OCI-LY3 (cell line): ENCODE results near the gene SHROOM4.
A peak's percentile ranks its signal among the peaks of the same experiment; 100 is the strongest.

Experiments
- H2AFZ ChIP-seq: fragments of 200-600, 300-600 bp; shearing (Covaris generic); 2 replicates; pipeline ENCODE4 v1.6.0; 2014; ENCODE audit warnings: antibody characterized with exemption, low read depth, low read length
- H3K27ac ChIP-seq: fragments of 200-600, 300-600 bp; sonication (generic); 2 replicates; pipeline ENCODE4 v1.5.1; 2014; ENCODE audit warnings: mild to moderate bottlenecking, low read length, moderate library complexity, mixed read lengths
- H3K27me3 ChIP-seq: fragments of 200-600, 300-600 bp; sonication (generic); 2 replicates; pipeline ENCODE4 v1.6.1; 2014; ENCODE audit warnings: low read depth, low read length, mixed read lengths
- H3K36me3 ChIP-seq: fragments of 200-600, 300-600 bp; sonication (generic); replicated peaks from 2 replicates; pipeline ENCODE3; 2014; ENCODE audit warnings: low read depth, low read length, mixed read lengths
- H3K4me1 ChIP-seq: fragments of 300-600, 200-600 bp; sonication (generic); 2 replicates; pipeline ENCODE4 v1.6.1; 2014; ENCODE audit warnings: low read length, mixed read lengths
- H3K4me2 ChIP-seq: fragments of 200-600, 300-600 bp; sonication (generic); 2 replicates; pipeline ENCODE4 v1.6.1; 2014; ENCODE audit warnings: low read length, mixed read lengths
- H3K4me3 ChIP-seq: fragments of 300-600, 200-600 bp; sonication (generic); 2 replicates; pipeline ENCODE4 v1.5.1; 2014; ENCODE audit warnings: antibody characterized with exemption, mild to moderate bottlenecking, low read length, moderate library complexity
- H3K79me2 ChIP-seq: fragments of 300-600, 200-600 bp; shearing (Covaris generic); 2 replicates; pipeline ENCODE4 v1.6.1; 2014; ENCODE audit warnings: mild to moderate bottlenecking, low read length, mixed read lengths
- H3K9ac ChIP-seq: fragments of 300-600, 200-600 bp; shearing (Covaris generic); 2 replicates; pipeline ENCODE4 v1.6.0; 2014; ENCODE audit warnings: mild to moderate bottlenecking, low read length, moderate library complexity
- H3K9me3 ChIP-seq: fragments of 200-600, 300-600 bp; shearing (Covaris generic); 2 replicates; pipeline ENCODE4 v1.6.1; 2014; ENCODE audit warnings: low read length, mixed read lengths; ENCODE audit not compliant: insufficient read depth
- H4K20me1 ChIP-seq: fragments of 200-600, 300-600 bp; sonication (generic); 2 replicates; pipeline ENCODE4 v1.6.1; 2016; ENCODE audit warnings: low read length, mixed read lengths; ENCODE audit not compliant: insufficient read depth
- EZH2phosphoT487 ChIP-seq: fragments of 200-600 bp; shearing (Covaris generic); IDR thresholded peaks from 2 replicates; pipeline ENCODE4 v1.6.1; 2018; ENCODE audit warnings: antibody characterized with exemption, mixed run types, low read depth
- TF ChIP-seq, protein P1 (sequence below): fragments of 200-600, 300-600 bp; sonication (generic); IDR thresholded peaks from 2 replicates; pipeline ENCODE4 v1.5.1; 2014; ENCODE audit warnings: antibody characterized with exemption, low read length, low read depth

The SHROOM4 gene

DNA sequence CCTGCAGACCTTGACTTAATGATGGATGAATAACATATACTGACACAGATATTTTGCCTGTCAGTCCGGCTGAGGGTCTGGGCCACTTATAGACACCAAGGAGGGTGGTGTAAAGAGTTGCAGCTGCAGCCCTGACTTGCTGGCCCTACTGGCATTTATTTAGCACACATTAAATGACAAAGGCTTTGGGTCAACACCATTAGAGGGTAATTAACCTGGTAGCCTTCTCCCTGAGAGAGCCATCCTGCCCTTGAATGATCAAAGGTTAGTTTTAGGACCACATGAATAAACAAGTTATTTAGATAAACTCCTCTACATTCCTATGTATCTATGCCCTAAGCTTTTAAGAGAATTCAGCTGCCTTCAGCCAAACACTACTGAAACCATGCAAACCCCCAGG is 232.6 kb downstream of the SHROOM4 start:
- Histone ChIP-seq H2AFZ (no peak overlapping the region), H3K9ac (no peak overlapping the region), H3K27me3 (no peaks in the 10 kb centered on the region), H4K20me1 (no peaks in the 10 kb centered on the region), H3K4me1 (no peaks in the 10 kb centered on the region), H3K4me3 (no peak overlapping the region), H3K9me3 (no peaks in the 10 kb centered on the region), H3K27ac (no peak overlapping the region), H3K36me3 (no peaks in the 10 kb centered on the region), H3K4me2 (no peak overlapping the region), H3K79me2 (no peaks in the 10 kb centered on the region)
- TF ChIP-seq, protein P1, sequence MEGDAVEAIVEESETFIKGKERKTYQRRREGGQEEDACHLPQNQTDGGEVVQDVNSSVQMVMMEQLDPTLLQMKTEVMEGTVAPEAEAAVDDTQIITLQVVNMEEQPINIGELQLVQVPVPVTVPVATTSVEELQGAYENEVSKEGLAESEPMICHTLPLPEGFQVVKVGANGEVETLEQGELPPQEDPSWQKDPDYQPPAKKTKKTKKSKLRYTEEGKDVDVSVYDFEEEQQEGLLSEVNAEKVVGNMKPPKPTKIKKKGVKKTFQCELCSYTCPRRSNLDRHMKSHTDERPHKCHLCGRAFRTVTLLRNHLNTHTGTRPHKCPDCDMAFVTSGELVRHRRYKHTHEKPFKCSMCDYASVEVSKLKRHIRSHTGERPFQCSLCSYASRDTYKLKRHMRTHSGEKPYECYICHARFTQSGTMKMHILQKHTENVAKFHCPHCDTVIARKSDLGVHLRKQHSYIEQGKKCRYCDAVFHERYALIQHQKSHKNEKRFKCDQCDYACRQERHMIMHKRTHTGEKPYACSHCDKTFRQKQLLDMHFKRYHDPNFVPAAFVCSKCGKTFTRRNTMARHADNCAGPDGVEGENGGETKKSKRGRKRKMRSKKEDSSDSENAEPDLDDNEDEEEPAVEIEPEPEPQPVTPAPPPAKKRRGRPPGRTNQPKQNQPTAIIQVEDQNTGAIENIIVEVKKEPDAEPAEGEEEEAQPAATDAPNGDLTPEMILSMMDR: no peak
- no peak for TF ChIP-seq EZH2phosphoT487

DNA sequence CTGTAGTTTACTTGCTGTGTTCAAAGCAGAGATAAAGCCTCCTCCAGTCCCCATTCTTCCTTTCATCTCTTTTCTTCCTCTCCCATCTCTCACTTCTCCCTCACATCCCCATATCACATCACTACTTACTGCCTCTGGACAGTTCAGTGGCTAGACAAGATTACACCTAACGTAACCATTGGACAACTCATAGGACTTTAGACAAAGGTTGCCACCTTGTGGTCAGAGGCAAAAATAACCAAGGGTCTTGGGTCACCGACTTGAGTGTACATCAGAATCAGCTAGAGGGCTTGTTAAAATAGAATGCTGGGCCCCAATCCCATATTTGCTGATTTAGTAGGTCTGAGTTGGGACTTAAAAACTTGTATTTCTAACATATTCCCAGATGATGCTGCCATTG is 234.0 kb downstream of the SHROOM4 start:
- TF ChIP-seq EZH2phosphoT487: no peak
- TF ChIP-seq, protein P1: peak; percentile 63
- H3K4me3 ChIP-seq: no peak overlapping the region

GRCh38 chrX:50577326-50577725 is 236.7 kb downstream of the SHROOM4 start:
- no peaks in the 10 kb centered on the region for H4K20me1 ChIP-seq
- H3K4me1 ChIP-seq: no peaks in the 10 kb centered on the region
- H3K9ac ChIP-seq: no peak overlapping the region
- no peak overlapping the region for H2AFZ ChIP-seq
- no peak overlapping the region for H3K4me2 ChIP-seq
- no peak for TF ChIP-seq EZH2phosphoT487
- TF ChIP-seq, protein P1: no peak
- H3K27ac ChIP-seq: no peak overlapping the region
- H3K79me2 ChIP-seq: no peaks in the 10 kb centered on the region
- H3K9me3 ChIP-seq: no peaks in the 10 kb centered on the region
- no peaks in the 10 kb centered on the region for H3K27me3 ChIP-seq
- H3K4me3 ChIP-seq: no peak overlapping the region
- no peaks in the 10 kb centered on the region for H3K36me3 ChIP-seq

More for the DNA sequence above, 234.0 kb downstream of the SHROOM4 start:
- no peaks in the 10 kb centered on the region for H3K36me3 ChIP-seq
- H3K27me3 ChIP-seq: no peaks in the 10 kb centered on the region
- no peak overlapping the region for H2AFZ ChIP-seq
- H3K4me2 ChIP-seq: no peak overlapping the region
- H3K9ac ChIP-seq: no peak overlapping the region
- H4K20me1 ChIP-seq: no peaks in the 10 kb centered on the region
- no peaks in the 10 kb centered on the region for H3K4me1 ChIP-seq
- no peaks in the 10 kb centered on the region for H3K9me3 ChIP-seq
- no peaks in the 10 kb centered on the region for H3K79me2 ChIP-seq
- H3K27ac ChIP-seq: no peak overlapping the region

DNA sequence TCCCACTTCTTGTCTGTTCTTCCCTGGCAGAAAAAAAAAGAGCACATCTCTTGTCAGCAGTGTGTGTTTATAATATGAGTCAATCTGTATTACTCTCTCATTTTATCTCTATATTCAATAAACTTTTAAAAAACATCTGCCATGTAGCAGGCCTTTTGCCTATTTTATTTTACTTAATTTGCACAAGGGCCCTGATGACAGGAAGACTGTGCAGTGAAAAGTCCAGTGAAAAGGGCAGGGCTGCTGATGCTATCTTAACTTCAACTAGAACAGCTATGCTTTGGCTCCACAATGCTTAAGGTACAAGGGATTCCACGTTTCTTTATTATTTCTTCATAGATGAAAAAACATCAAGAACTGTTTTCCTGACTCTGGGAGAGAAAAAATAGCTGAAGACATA is 246.4 kb downstream of the SHROOM4 start:
- H4K20me1 ChIP-seq: no peaks in the 10 kb centered on the region
- H3K27ac ChIP-seq: no peak overlapping the region
- H3K27me3 ChIP-seq: no peaks in the 10 kb centered on the region
- TF ChIP-seq, protein P1: no peak
- TF ChIP-seq EZH2phosphoT487: no peak
- no peaks in the 10 kb centered on the region for H3K36me3 ChIP-seq
- H3K4me3 ChIP-seq: no peak overlapping the region
- no peaks in the 10 kb centered on the region for H3K9me3 ChIP-seq
- H3K4me1 ChIP-seq: no peaks in the 10 kb centered on the region
- H3K79me2 ChIP-seq: no peaks in the 10 kb centered on the region
- H2AFZ ChIP-seq: no peak overlapping the region
- no peak overlapping the region for H3K9ac ChIP-seq
- no peak overlapping the region for H3K4me2 ChIP-seq
